ENCODE data around the gene DDIT4L.
"Not testable (repeated sequence)": the region's sequence is repeated elsewhere in the genome, so short reads cannot be mapped to it uniquely, and the experiment has no call there.

The DDIT4L gene

GRCh38 chr4:100189820-100190642 is at the start of gene DDIT4L:
DDIT4L (minus strand) TSS chr4:100190468; CDS start chr4:100189983, 485 bp downstream.
- no peak for DNase-seq (ENCODE audit: low read depth in 2 of 2, low spot score in 1 of 2)

GRCh38 chr4:100240008-100240407 is 49.7 kb upstream of the DDIT4L start:
- DNase-seq (ENCODE audit: low read depth in 2 of 2, low spot score in 1 of 2) = no peak

GRCh38 chr4:100224721-100225120 is 34.5 kb upstream of the DDIT4L start:
- DNase-seq (ENCODE audit: low read depth in 2 of 2, low spot score in 1 of 2) = no peak

GRCh38 chr4:100224160-100224559 is 33.9 kb upstream of the DDIT4L start:
- no peak for DNase-seq (ENCODE audit: low read depth in 2 of 2, low spot score in 1 of 2)

- no peak for DNase-seq (ENCODE audit: low read depth in 2 of 2, low spot score in 1 of 2)
These were observed 18.7 kb upstream of the DDIT4L start for GRCh38 chr4:100208964-100209363.

GRCh38 chr4:100208459-100208858 is 18.2 kb upstream of the DDIT4L start:
- DNase-seq (ENCODE audit: low read depth in 2 of 2, low spot score in 1 of 2) = no peak

GRCh38 chr4:100206850-100207249 is 16.6 kb upstream of the DDIT4L start:
- no peak for DNase-seq (ENCODE audit: low read depth in 2 of 2, low spot score in 1 of 2)

GRCh38 chr4:100198061-100198460 is 7.8 kb upstream of the DDIT4L start:
- no peak for DNase-seq (ENCODE audit: low read depth in 2 of 2, low spot score in 1 of 2)

- DNase-seq (ENCODE audit: low read depth in 2 of 2, low spot score in 1 of 2) = not testable (repeated sequence)
These were observed 6.3 kb upstream of the DDIT4L start for GRCh38 chr4:100196388-100197071.

GRCh38 chr4:100190643-100191600 is 654 bp upstream of the DDIT4L start:
- no peak for DNase-seq (ENCODE audit: low read depth in 2 of 2, low spot score in 1 of 2)

GRCh38 chr4:100188829-100189228 is 1.4 kb downstream of the DDIT4L start:
- DNase-seq (ENCODE audit: low read depth in 2 of 2, low spot score in 1 of 2) = no peak

GRCh38 chr4:100187781-100188180 is 2.5 kb downstream of the DDIT4L start:
- DNase-seq (ENCODE audit: low read depth in 2 of 2, low spot score in 1 of 2) = no peak

- DNase-seq (ENCODE audit: low read depth in 2 of 2, low spot score in 1 of 2) = no peak
These were observed 5.5 kb downstream of the DDIT4L start for GRCh38 chr4:100184787-100185186.

GRCh38 chr4:100177855-100178254 is 12.4 kb downstream of the DDIT4L start:
- DNase-seq (ENCODE audit: low read depth in 2 of 2, low spot score in 1 of 2) = no peak

- DNase-seq (ENCODE audit: low read depth in 2 of 2, low spot score in 1 of 2) = no peak
These were observed 13.1 kb downstream of the DDIT4L start for GRCh38 chr4:100177126-100177525.

GRCh38 chr4:100175858-100176257 is 14.4 kb downstream of the DDIT4L start:
- DNase-seq (ENCODE audit: low read depth in 2 of 2, low spot score in 1 of 2) = no peak

- DNase-seq (ENCODE audit: low read depth in 2 of 2, low spot score in 1 of 2) = no peak
These were observed 15.3 kb downstream of the DDIT4L start for GRCh38 chr4:100174985-100175383.

GRCh38 chr4:100170986-100171385 is 19.3 kb downstream of the DDIT4L start:
- no peak for DNase-seq (ENCODE audit: low read depth in 2 of 2, low spot score in 1 of 2)

- DNase-seq (ENCODE audit: low read depth in 2 of 2, low spot score in 1 of 2) = no peak
These were observed 20.5 kb downstream of the DDIT4L start for GRCh38 chr4:100169491-100170485.

GRCh38 chr4:100168521-100168920 is 21.7 kb downstream of the DDIT4L start:
- DNase-seq (ENCODE audit: low read depth in 2 of 2, low spot score in 1 of 2) = no peak
